ENCODE results near the gene ABI3BP.

Gene ABI3BP

GRCh38 chr3:100988080-100988479 lies 5.1 kb downstream of the ABI3BP start:
- in situ Hi-C loops (cut with MboI; ENCODE audit: low sequenced_read_pairs): no loop called here

GRCh38 chr3:100984308-100984707 lies 8.9 kb downstream of the ABI3BP start:
- in situ Hi-C loops (cut with MboI; ENCODE audit: low sequenced_read_pairs): no loop called here

GRCh38 chr3:100982710-100983109 lies 10.5 kb downstream of the ABI3BP start:
- in situ Hi-C loops (cut with MboI; ENCODE audit: low sequenced_read_pairs): no loop called here

GRCh38 chr3:100981164-100981911 lies 11.9 kb downstream of the ABI3BP start:
- in situ Hi-C loops (cut with MboI; ENCODE audit: low sequenced_read_pairs): no loop called here

- in situ Hi-C loops (cut with MboI; ENCODE audit: low sequenced_read_pairs): no loop called here
Measured at GRCh38 chr3:100978011-100978659, 15.1 kb downstream of the ABI3BP start.

- in situ Hi-C loops (cut with MboI; ENCODE audit: low sequenced_read_pairs): no loop called here
Measured at GRCh38 chr3:100976611-100977010, 16.6 kb downstream of the ABI3BP start.

- in situ Hi-C loops (cut with MboI; ENCODE audit: low sequenced_read_pairs): no loop called here
Measured at GRCh38 chr3:100975714-100976113, 17.5 kb downstream of the ABI3BP start.

GRCh38 chr3:100973594-100973993 lies 19.6 kb downstream of the ABI3BP start:
- in situ Hi-C loops (cut with MboI; ENCODE audit: low sequenced_read_pairs): no loop called here

GRCh38 chr3:100972867-100973266 lies 20.4 kb downstream of the ABI3BP start:
- in situ Hi-C loops (cut with MboI; ENCODE audit: low sequenced_read_pairs): no loop called here

GRCh38 chr3:100972301-100972844 lies 20.8 kb downstream of the ABI3BP start:
- in situ Hi-C loops (cut with MboI; ENCODE audit: low sequenced_read_pairs): no loop called here

- in situ Hi-C loops (cut with MboI; ENCODE audit: low sequenced_read_pairs): no loop called here
Measured at GRCh38 chr3:100971798-100972197, 21.4 kb downstream of the ABI3BP start.

- in situ Hi-C loops (cut with MboI; ENCODE audit: low sequenced_read_pairs): no loop called here
Measured at GRCh38 chr3:100970477-100970990, 22.7 kb downstream of the ABI3BP start.

- in situ Hi-C loops (cut with MboI; ENCODE audit: low sequenced_read_pairs): no loop called here
Measured at GRCh38 chr3:100968932-100969906, 24.0 kb downstream of the ABI3BP start.

- in situ Hi-C loops (cut with MboI; ENCODE audit: low sequenced_read_pairs): no loop called here
Measured at GRCh38 chr3:100966807-100967206, 26.4 kb downstream of the ABI3BP start.

GRCh38 chr3:100966049-100966491 lies 27.2 kb downstream of the ABI3BP start:
- in situ Hi-C loops (cut with MboI; ENCODE audit: low sequenced_read_pairs): no loop called here

- in situ Hi-C loops (cut with MboI; ENCODE audit: low sequenced_read_pairs): no loop called here
Measured at GRCh38 chr3:100963041-100963440, 30.2 kb downstream of the ABI3BP start.

GRCh38 chr3:100957261-100957986 lies 35.8 kb downstream of the ABI3BP start:
- in situ Hi-C loops (cut with MboI; ENCODE audit: low sequenced_read_pairs): no loop called here

- in situ Hi-C loops (cut with MboI; ENCODE audit: low sequenced_read_pairs): no loop called here
Measured at GRCh38 chr3:100956276-100956675, 36.9 kb downstream of the ABI3BP start.

GRCh38 chr3:100954990-100955389 lies 38.2 kb downstream of the ABI3BP start:
- in situ Hi-C loops (cut with MboI; ENCODE audit: low sequenced_read_pairs): no loop called here

All from HL-60/S4 treated with phorbol 12-myristate 13-acetate at 8.2 ng/mL for 4 days and 3 days (cell line).